ENCODE measurements around the gene ADCY5.

- TF ChIP-seq, protein P1, sequence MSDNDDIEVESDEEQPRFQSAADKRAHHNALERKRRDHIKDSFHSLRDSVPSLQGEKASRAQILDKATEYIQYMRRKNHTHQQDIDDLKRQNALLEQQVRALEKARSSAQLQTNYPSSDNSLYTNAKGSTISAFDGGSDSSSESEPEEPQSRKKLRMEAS (IDR thresholded peaks at IDR 0.05): no peak
- TF ChIP-seq CTCF (IDR thresholded peaks at IDR 0.05; ENCODE audit: low read depth, low read length, missing input control) (peak; percentile 76), REST (IDR thresholded peaks at IDR 0.05) (no peak), JUND (IDR thresholded peaks at IDR 0.05) (no peak), EGR1 (IDR thresholded peaks at IDR 0.05; ENCODE audit: low read depth in 2 of 2) (no peak), RAD21 (IDR thresholded peaks at IDR 0.05) (peak; percentile 94 to 95), ATF3 (IDR thresholded peaks at IDR 0.05) (no peak), YY1 (IDR thresholded peaks at IDR 0.05) (no peak), ZBTB33 (IDR thresholded peaks at IDR 0.05) (no peak), NR2F2 (IDR thresholded peaks at IDR 0.05) (no peak), FOXA1 (IDR thresholded peaks at IDR 0.05) (no peak), GABPA (IDR thresholded peaks at IDR 0.05 in 1 of 2, conservative IDR thresholded peaks at IDR 0.05 in 1 of 2) (no peak), TAF1 (conservative IDR thresholded peaks at IDR 0.05) (no peak), RXRA (IDR thresholded peaks at IDR 0.05) (no peak)
These were observed 190.0 kb downstream of the ADCY5 start for GRCh38 chr3:123258811-123259420.

Measured in liver (tissue), 3 donors.